ENCODE data around the gene ALOX12B. TPM values are rescaled to one million over a fixed set of nuclear protein-coding genes. Genes with fewer than 3 reads are reported as not detected.

Gene ALOX12B
- total and polyA plus RNA-seq, 2 donors (not counting 3 experiments of a cell fraction or from before 2014, with no cell fraction given): not detected

GRCh38 chr17:8075574-8076342, 11.8 kb downstream of the ALOX12B start:
- Histone ChIP-seq H4K20me1 (replicated peaks; ENCODE audit: control insufficient read depth, extremely low read depth, insufficient read depth, low read length) (no peaks in the 10 kb centered on the region), H3K4me1 (ENCODE audit: control insufficient read depth, extremely low read depth, insufficient read depth, low read length) (peaks cover 6% of the 10 kb centered on the region), H3K36me3 (ENCODE audit: control insufficient read depth in 2 of 2, extremely low read depth in 1 of 2, insufficient read depth in 2 of 2, low read length in 2 of 2) (no peaks in the 10 kb centered on the region), H3K9me1 (replicated peaks; ENCODE audit: control insufficient read depth, extremely low read depth, insufficient read depth, low read length) (no peaks in the 10 kb centered on the region), H3K27me3 (ENCODE audit: control insufficient read depth in 2 of 2, insufficient read depth in 2 of 2, low read length in 2 of 2) (peaks cover 35 to 40% of the 10 kb centered on the region in 2 experiments), H3K9ac (replicated peaks; ENCODE audit: extremely low read depth, insufficient read depth, low read length) (no peak overlapping the region), H3K9me3 (replicated peaks; ENCODE audit: control insufficient read depth, insufficient read depth, low read length) (no peaks in the 10 kb centered on the region), H3K79me2 (ENCODE audit: control insufficient read depth, insufficient read depth, low read length) (no peaks in the 10 kb centered on the region), H3K27ac (ENCODE audit: insufficient read depth, low read depth, low read length) (no peak overlapping the region), H3K4me2 (ENCODE audit: insufficient read depth, low read length) (no peak overlapping the region), H2AFZ (ENCODE audit: low read depth, low read length) (no peak overlapping the region), H3K4me3 (replicated peaks in 1 of 3; ENCODE audit: insufficient read depth in 1 of 3, low read depth in 1 of 3, low read length in 3 of 3) (no peak overlapping the region)
- dilution Hi-C loops (cut with MboI; ENCODE audit: extremely low pct_ligation_motif_present, low sequenced_read_pairs): no loop called here
- ChIA-PET POLR2A (no interaction called here), CTCF (interaction anchor here (1.0 to 4.6 kb wide), 7 partner anchors 10 to 42 kb away, joined by 3 to 158 read pairs (median 22); partner anchors contain the start of gene ALOXE3)
- no TSS peak for BruUV-seq (replicated peaks)
- intact Hi-C loops (cut with micrococcal nuclease): no loop called here
- FAIRE-seq (no peak), DNase-seq (ENCODE audit: low read depth, low spot score) (no peak)
- TF ChIP-seq MAX (IDR thresholded peaks at IDR 0.05; ENCODE audit: insufficient read depth, insufficient read length): no peak
- no peak for TF ChIP-seq EZH2 (IDR thresholded peaks at IDR 0.05; ENCODE audit: borderline replicate concordance, low read depth, low read length, severe bottlenecking)
- TF ChIP-seq FOS (IDR thresholded peaks at IDR 0.05; ENCODE audit: borderline replicate concordance, insufficient read depth, low read length): no peak
- no peak for TF ChIP-seq POLR2AphosphoS5 (IDR thresholded peaks at IDR 0.05; ENCODE audit: insufficient read depth, low read depth, low read length)
- TF ChIP-seq GATA2 (IDR thresholded peaks at IDR 0.05; ENCODE audit: insufficient read depth, insufficient read length, low read depth, low read length): no peak
- TF ChIP-seq POLR2A (IDR thresholded peaks at IDR 0.05; ENCODE audit: low read depth, low read length): no peak
- no peak for TF ChIP-seq CTCF (IDR thresholded peaks at IDR 0.05; ENCODE audit: extremely low read depth in 1 of 2, insufficient read depth in 1 of 2, low read depth in 1 of 2, low read length in 2 of 2)
- TF ChIP-seq MYC (IDR thresholded peaks at IDR 0.05; ENCODE audit: low read depth, low read length): no peak
